Measurements from ENCODE around the gene CCDC47.

Gene CCDC47

DNA sequence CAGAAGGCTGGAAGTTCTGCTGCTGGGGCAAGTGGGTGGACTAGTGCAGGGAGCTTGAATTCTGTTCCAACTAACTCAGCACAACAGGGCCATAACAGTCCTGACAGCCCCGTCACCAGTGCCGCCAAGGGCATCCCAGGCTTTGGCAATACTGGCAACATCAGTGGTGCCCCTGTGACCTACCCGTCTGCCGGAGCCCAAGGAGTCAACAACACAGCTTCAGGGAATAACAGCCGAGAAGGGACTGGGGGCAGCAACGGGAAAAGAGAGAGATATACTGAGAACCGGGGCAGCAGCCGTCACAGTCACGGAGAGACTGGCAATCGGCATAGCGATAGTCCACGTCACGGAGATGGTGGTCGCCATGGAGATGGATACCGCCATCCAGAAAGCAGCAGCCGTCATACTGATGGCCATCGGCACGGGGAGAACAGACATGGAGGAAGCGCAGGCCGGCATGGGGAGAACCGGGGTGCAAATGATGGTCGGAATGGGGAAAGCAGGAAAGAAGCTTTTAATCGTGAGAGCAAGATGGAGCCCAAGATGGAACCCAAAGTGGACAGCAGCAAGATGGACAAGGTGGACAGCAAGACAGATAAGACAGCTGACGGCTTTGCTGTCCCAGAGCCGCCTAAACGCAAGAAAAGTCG lies 44.5 kb upstream of the CCDC47 start:
- Histone ChIP-seq H3K36me3 (ENCODE audit: insufficient read depth, low read length) (peaks cover 100% of the 10 kb centered on the region), H3K4me2 (ENCODE audit: insufficient read depth, low read length) (no peak overlapping the region)

GRCh38 chr17:63816669-63817068 lies 43.3 kb upstream of the CCDC47 start:
- peaks cover 100% of the 10 kb centered on the region for H3K36me3 ChIP-seq (ENCODE audit: insufficient read depth, low read length)
- no peaks in the 10 kb centered on the region for H3K4me1 ChIP-seq (ENCODE audit: insufficient read depth, low read length)
- DNase-seq: no peak
- no peak for ATAC-seq (ENCODE audit: insufficient read depth, low read depth)
- no peaks in the 10 kb centered on the region for H3K27me3 ChIP-seq (ENCODE audit: insufficient read depth, low read length, poor library complexity)
- no peak overlapping the region for H2AFZ ChIP-seq (ENCODE audit: low read depth, low read length)
- H3K9me3 ChIP-seq (ENCODE audit: insufficient read depth, low read length, severe bottlenecking): no peaks in the 10 kb centered on the region
- no peak overlapping the region for H3K27ac ChIP-seq (ENCODE audit: low read length)
- no peak overlapping the region for H3K4me2 ChIP-seq (ENCODE audit: insufficient read depth, low read length)
- H3K4me3 ChIP-seq (ENCODE audit: low read depth in 1 of 2, low read length in 2 of 2): no peak overlapping the region
- H3K9ac ChIP-seq (ENCODE audit: low read depth, low read length): no peak overlapping the region
- TF ChIP-seq EZH2 (IDR thresholded peaks at IDR 0.05; ENCODE audit: borderline replicate concordance, low read depth, low read length, severe bottlenecking): no peak
- TF ChIP-seq, protein P1, sequence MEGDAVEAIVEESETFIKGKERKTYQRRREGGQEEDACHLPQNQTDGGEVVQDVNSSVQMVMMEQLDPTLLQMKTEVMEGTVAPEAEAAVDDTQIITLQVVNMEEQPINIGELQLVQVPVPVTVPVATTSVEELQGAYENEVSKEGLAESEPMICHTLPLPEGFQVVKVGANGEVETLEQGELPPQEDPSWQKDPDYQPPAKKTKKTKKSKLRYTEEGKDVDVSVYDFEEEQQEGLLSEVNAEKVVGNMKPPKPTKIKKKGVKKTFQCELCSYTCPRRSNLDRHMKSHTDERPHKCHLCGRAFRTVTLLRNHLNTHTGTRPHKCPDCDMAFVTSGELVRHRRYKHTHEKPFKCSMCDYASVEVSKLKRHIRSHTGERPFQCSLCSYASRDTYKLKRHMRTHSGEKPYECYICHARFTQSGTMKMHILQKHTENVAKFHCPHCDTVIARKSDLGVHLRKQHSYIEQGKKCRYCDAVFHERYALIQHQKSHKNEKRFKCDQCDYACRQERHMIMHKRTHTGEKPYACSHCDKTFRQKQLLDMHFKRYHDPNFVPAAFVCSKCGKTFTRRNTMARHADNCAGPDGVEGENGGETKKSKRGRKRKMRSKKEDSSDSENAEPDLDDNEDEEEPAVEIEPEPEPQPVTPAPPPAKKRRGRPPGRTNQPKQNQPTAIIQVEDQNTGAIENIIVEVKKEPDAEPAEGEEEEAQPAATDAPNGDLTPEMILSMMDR (IDR thresholded peaks at IDR 0.05; ENCODE audit: borderline replicate concordance, extremely low read depth, low read length, poor library complexity, severe bottlenecking): no peak
- H3K79me2 ChIP-seq (ENCODE audit: insufficient read depth, low read length): 0 out of 2 replicates have a peak, but pooled peaks cover 6% of the 10 kb centered on the region
- peaks cover 24% of the 10 kb centered on the region; the same call in 1 of the 2 replicates for H4K20me1 ChIP-seq (ENCODE audit: insufficient read depth, low read length)

More for the DNA sequence above, 44.5 kb upstream of the CCDC47 start:
- no peak overlapping the region for H3K4me3 ChIP-seq (ENCODE audit: low read depth in 1 of 2, low read length in 2 of 2)
- no peak overlapping the region for H3K27ac ChIP-seq (ENCODE audit: low read length)
- ATAC-seq (ENCODE audit: insufficient read depth, low read depth) (no peak), DNase-seq (no peak)
- no peaks in the 10 kb centered on the region for H3K9me3 ChIP-seq (ENCODE audit: insufficient read depth, low read length, severe bottlenecking)
- no peak for TF ChIP-seq EZH2 (IDR thresholded peaks at IDR 0.05; ENCODE audit: borderline replicate concordance, low read depth, low read length, severe bottlenecking)
- TF ChIP-seq, protein P1 (IDR thresholded peaks at IDR 0.05; ENCODE audit: borderline replicate concordance, extremely low read depth, low read length, poor library complexity, severe bottlenecking): no peak
- no peaks in the 10 kb centered on the region for H3K27me3 ChIP-seq (ENCODE audit: insufficient read depth, low read length, poor library complexity)
- peaks cover 8% of the 10 kb centered on the region; the same call in 1 of the 2 replicates for H3K79me2 ChIP-seq (ENCODE audit: insufficient read depth, low read length)
- H3K9ac ChIP-seq (ENCODE audit: low read depth, low read length): no peak overlapping the region
- no peak overlapping the region for H2AFZ ChIP-seq (ENCODE audit: low read depth, low read length)
- peaks cover 26% of the 10 kb centered on the region; the same call in 1 of the 2 replicates for H4K20me1 ChIP-seq (ENCODE audit: insufficient read depth, low read length)
- H3K4me1 ChIP-seq (ENCODE audit: insufficient read depth, low read length): no peaks in the 10 kb centered on the region

GRCh38 chr17:63816123-63816522 lies 42.7 kb upstream of the CCDC47 start:
- Histone ChIP-seq H3K9me3 (ENCODE audit: insufficient read depth, low read length, severe bottlenecking) (no peaks in the 10 kb centered on the region), H3K4me3 (ENCODE audit: low read depth in 1 of 2, low read length in 2 of 2) (no peak overlapping the region), H3K4me2 (ENCODE audit: insufficient read depth, low read length) (no peak overlapping the region), H3K4me1 (ENCODE audit: insufficient read depth, low read length) (no peaks in the 10 kb centered on the region), H2AFZ (ENCODE audit: low read depth, low read length) (no peak overlapping the region), H3K79me2 (ENCODE audit: insufficient read depth, low read length) (0 out of 2 replicates have a peak, but pooled peaks cover 6% of the 10 kb centered on the region), H3K9ac (ENCODE audit: low read depth, low read length) (no peak overlapping the region), H3K27ac (ENCODE audit: low read length) (no peak overlapping the region), H3K27me3 (ENCODE audit: insufficient read depth, low read length, poor library complexity) (no peaks in the 10 kb centered on the region), H4K20me1 (ENCODE audit: insufficient read depth, low read length) (peaks cover 18% of the 10 kb centered on the region; the same call in 1 of the 2 replicates), H3K36me3 (ENCODE audit: insufficient read depth, low read length) (peaks cover 100% of the 10 kb centered on the region)
- DNase-seq (no peak), ATAC-seq (ENCODE audit: insufficient read depth, low read depth) (no peak)
- no peak for TF ChIP-seq EZH2 (IDR thresholded peaks at IDR 0.05; ENCODE audit: borderline replicate concordance, low read depth, low read length, severe bottlenecking)
- TF ChIP-seq, protein P1 (IDR thresholded peaks at IDR 0.05; ENCODE audit: borderline replicate concordance, extremely low read depth, low read length, poor library complexity, severe bottlenecking): no peak

Measured in DND-41 (cell line).